GM21390 (cell line): ENCODE results near the gene THOP1.

ENCODE experiments used
- ATAC-seq: cut with Tn5 transposase; IDR thresholded peaks from one replicate; pipeline ENCODE4 v1.9.1; 2021; ENCODE audit not compliant: unreplicated experiment

Gene THOP1

DNA sequence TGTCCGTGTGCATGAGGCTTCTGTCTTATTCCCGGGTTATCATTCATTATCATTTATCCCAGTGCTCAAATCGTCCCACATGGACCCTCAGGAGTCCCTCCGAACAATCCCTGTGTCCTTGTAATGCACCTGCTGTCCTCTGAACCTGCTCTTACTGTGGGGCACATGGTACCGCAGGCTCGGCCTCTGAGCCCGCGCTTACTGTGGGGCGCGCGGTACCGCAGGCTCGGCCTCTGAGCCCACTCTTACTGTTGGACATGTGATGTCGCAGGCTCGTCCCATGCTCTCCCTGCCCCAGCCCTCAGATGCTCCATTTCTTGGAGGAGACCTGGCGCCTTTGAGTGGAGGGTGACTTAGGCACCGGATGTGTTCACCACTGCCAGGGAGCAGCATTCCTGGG lies 17.5 kb downstream of the THOP1 start:
- no peak for ATAC-seq

DNA sequence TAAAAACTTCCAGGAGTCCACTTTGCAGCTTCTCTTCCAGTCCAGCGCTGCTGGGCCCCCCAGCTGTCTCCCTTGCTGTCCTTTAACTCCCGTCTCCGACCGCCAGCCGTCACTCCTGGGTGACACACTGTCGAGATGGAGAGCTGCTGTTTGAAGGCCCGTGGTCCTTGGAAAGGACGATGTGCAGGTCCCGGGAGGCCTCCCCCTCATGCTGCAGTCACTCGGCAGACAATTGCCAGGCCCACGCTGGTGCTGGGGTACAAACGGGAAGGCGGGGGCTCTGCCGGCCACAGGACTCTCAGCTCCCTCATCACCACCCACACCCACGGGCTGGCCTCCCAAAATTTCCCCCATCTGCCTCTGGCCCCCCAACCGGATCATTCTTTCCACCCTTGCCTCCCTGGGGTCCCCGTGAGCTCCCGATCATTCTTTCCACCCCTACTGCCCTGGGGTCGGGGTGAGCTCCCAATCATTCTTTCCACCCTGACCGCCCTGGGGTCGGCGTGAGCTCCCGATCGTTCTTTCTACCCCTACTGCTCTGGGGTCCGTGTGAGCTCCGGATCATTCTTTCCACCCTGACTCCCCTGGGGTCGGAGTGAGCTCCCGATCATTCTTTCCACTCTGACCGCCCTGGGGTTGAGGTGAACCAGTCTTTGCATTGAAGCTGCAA lies 18.3 kb downstream of the THOP1 start:
- ATAC-seq: no peak

DNA sequence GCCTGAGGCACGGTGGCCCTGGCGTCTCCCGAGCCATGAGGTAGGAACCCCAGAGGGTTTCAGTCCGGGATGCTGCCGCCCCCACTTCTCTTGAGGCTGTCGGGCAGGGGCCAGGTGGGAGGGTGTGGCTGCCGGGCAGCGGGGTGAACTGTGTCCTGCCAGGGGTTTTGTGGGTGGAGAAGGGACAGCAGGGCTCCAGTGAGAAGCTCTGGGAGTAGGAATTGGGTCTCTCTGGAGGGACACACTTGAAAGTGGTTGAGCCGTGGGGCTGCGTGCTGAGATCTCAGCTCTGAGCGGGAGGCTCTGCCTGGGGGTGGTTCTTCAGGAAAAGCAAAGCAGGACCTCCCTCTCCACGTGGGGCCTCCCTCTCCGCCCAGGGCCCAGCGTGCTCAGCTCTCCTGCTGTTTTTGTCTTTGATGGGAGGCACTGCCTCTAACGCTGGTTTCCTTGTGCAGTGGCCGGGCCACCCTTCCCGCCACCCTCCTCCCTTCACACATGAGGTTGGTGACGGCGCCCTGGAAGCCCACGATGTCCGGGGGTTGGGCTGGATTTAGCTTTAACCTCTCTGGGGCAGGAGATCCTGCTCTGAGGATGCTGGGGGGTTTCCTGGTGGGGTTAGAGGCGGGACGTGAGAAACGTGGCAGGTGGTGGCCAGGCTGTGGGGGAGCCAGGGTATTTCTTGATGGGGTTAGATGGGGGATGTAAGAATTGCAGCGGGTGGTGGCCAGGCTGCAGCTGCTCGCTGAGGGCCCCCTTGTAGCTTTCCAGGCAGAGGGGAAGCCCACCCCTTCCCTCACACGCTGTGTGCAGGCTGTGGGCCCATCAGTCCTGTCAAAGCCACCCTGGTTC lies 19.1 kb downstream of the THOP1 start:
- no peak for ATAC-seq

- no peak for ATAC-seq
These were observed 20.1 kb downstream of the THOP1 start for GRCh38 chr19:2805261-2805900.

GRCh38 chr19:2805991-2806649 lies 20.8 kb downstream of the THOP1 start:
- ATAC-seq: no peak

- no peak for ATAC-seq
These were observed 21.6 kb downstream of the THOP1 start for GRCh38 chr19:2806736-2807378.

GRCh38 chr19:2807379-2808128 lies 22.3 kb downstream of the THOP1 start:
- no peak for ATAC-seq

DNA sequence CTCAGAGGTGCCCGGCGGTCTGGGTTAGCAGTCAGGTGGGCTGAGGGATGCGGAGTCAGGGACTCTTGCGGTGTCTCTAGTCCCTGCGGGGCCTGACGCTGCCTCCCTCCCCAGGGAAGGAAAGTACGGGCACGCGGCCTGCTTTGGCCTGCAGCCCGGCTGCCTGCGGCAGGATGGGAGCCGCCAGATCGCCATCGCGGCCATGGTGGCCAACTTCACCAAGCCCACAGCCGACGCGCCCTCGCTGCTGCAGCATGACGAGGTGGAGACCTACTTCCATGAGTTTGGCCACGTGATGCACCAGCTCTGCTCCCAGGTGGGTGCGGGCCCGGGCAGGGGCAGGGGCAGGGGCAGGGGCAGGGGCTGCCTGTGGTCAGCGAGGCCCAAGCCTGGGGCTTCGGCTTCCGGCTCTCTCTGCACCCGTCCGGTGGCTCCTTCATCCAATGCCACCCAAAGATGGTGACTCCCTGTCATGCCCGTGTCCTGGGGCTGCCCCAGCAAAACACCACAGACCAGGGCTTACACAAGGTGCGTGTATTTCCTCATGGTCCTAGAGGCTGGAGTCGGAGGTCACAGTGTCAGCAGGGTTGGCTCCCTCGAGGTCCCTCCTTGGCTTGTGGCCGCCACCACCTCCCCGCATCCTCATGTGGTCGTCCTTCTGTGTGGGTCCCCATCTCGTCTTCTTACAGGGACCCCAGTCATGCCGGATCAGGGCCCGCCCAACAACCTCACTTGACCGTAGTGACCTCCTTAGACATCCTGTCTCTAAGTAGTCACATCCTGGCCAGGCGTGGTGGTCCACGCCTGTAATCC lies 23.0 kb downstream of the THOP1 start:
- ATAC-seq: no peak

- ATAC-seq: no peak
These were observed 24.3 kb downstream of the THOP1 start for GRCh38 chr19:2809387-2810140.

DNA sequence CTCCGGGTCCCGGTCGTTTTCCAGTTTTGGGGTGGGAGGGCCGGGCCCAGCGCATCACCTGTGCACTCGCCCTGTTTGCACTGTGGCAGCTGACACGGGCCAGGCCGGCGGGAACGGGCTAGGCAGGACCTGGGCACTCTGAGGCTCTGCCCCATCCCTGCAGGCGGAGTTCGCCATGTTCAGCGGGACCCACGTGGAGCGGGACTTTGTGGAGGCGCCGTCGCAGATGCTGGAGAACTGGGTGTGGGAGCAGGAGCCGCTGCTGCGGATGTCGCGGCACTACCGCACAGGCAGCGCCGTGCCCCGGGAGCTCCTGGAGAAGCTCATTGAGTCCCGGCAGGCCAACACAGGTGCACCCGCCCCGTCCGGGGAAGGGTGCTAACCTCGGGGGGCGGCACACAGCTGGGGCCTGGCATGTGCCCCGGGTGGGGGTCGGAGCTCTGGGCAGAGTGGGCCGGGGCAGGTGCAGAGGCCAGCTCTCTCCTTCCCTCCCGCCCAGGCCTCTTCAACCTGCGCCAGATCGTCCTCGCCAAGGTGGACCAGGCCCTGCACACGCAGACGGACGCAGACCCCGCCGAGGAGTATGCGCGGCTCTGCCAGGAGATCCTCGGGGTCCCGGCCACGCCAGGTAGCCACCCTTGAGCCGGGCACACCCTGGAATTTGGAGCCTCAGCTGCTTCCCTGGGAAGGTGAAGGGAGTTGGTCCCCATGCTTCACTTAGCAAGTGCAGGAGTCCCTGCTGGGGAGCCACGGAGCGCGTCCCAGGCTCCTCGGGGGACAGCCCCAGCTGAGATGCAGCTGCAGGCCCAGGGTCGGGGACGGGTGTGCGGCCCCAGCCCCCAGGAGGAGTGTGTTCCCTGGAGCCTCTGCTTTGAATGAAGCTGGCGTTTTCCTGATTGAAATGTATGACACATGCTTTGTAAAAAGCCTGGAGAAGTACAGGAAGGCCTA lies 25.1 kb downstream of the THOP1 start:
- no peak for ATAC-seq

DNA sequence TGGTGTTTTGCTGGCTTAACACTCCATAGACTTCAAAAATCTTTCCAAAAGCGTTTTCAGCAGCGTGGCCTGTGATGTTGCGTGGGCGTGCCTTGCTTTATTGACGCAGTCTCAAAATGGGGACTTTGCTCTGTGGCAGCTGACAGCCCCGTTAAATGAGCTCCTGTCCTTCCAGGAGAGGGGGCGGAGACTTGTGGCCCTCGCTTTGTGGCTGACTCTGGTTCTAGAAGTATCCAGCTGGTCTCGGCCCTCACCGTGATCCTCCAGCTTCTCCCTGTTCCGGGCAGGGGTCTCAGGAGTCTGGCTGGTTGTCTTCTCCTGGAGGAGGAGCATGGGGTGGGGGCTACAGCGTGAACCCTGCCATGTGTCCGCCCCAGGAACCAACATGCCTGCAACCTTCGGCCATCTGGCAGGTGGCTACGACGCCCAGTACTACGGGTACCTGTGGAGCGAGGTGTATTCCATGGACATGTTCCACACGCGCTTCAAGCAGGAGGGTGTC lies 26.0 kb downstream of the THOP1 start:
- no peak for ATAC-seq

DNA sequence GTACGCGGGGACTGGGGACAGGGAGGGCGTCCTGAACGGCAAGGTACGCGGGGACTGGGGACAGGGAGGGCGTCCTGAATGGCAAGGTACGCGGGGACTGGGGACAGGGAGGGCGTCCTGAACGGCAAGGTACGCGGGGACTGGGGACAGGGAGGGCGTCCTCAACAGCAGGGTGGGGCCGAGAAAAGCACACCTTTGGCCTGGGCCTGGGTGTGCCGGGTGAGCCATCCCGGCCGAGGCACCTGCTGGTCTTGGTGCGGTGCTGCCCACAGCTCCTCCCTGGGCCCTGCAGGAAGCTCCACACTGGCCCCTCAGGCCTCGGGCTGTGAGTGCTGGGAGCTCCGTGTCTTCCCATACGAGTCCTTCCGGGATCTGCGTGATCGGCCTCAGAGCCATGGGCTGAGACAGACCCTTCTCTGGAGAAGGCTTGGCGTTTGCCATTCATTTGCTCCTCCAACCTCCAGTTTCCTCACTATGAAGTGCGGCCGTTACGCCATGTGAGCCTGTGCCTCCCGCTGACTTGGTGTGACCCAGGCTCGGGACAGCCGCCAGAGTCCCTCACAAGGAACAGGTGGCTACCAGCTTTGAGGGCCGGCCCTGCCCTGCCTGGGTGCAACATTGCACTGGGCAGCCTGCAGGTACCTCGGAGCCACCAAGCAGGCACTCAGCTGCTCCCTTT lies 26.6 kb downstream of the THOP1 start:
- no peak for ATAC-seq

- ATAC-seq: no peak
These were observed 27.3 kb downstream of the THOP1 start for GRCh38 chr19:2812414-2813234.

DNA sequence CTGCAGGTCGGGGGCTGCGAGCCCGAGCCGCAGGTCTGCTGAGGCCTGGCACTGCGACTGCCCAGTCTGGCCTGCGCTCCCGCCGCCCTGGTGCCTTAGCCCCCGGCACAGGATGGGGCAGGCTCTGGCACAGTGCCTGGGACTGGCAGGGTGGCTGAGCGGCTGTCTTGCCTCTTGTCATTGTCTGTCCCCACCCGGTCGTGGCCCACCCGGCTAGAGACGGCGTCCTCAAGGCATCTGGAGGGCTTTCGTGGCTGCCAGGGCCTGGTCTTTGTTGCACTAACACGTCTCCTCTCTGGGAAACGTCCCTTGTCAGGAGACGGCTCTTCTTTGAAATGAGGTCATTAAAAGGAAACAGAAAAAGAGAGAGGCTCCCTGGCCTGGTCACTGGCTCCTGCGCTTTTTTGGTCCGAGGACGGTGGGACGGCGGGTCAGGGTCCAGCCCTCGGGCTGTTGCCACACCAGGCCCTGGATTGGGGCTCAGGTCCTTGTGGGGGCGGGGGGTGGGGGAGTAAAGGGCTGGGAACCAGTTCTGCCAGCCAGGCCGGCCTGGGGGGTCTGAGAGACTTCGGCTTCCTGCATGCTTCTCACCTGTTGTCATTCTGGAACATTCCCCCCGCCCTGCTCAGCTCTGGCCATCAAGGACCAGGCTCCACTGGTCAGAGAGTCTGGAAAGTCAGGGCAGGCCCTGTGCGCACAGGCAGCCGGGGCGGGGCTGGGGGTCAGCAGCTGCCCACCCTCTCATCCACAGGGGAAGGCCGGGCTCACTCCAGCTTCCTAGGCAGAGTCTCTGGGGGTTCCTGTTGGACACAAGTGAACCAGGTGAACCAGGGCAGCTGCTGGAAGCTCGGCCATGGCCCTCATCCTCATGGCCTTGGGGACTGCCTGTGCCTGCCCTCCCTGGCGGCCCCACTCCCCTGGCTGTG lies 28.2 kb downstream of the THOP1 start:
- no peak for ATAC-seq

DNA sequence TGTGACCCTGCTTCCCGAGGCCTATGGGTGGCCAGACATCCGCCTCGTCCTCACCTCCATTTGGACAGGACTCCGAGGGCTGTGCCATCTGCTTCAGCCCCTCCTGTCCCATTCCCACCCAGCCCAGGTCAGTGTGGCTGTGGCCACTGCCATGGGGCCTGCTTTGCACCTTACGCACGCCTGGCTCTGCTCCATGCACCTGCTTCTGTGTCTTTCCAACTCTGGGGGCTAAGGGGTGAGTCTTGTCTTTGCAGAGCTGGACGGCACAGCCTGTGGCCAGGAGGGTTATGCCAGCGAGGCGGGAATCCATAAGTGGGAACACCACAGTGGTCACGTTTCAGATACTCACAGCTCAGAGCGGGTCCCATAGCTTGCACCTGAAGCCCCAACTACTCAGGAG lies 29.1 kb downstream of the THOP1 start:
- no peak for ATAC-seq
